ENCODE measurements around the gene CBX5. TPM values are rescaled to one million over a fixed set of nuclear protein-coding genes. Genes with fewer than 3 reads are reported as not detected.

Gene CBX5
- total RNA-seq, 4 donors from 2014 or later = 19.2 to 32.4 (median 24.0) TPM

DNA sequence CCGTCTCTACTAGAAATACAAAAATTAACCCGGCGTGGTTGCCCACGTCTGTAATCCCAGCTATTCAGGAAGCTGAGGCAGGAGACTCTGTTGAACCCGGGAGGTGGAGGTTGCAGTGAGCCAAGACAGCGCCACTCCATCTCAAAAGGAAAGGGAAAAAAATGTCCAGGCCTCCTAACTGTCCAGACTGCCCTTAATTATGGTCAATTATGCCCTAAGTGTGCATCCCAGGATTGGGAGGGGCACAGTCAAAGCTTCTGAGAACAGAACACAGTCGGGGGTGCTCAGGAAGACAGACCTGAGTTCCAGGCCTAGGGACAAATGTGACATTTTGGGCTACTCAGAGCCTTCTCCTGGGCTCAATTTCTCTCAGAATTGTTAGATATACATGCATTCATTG, 59.4 kb downstream of the CBX5 start:
- TF ChIP-seq, protein P1, sequence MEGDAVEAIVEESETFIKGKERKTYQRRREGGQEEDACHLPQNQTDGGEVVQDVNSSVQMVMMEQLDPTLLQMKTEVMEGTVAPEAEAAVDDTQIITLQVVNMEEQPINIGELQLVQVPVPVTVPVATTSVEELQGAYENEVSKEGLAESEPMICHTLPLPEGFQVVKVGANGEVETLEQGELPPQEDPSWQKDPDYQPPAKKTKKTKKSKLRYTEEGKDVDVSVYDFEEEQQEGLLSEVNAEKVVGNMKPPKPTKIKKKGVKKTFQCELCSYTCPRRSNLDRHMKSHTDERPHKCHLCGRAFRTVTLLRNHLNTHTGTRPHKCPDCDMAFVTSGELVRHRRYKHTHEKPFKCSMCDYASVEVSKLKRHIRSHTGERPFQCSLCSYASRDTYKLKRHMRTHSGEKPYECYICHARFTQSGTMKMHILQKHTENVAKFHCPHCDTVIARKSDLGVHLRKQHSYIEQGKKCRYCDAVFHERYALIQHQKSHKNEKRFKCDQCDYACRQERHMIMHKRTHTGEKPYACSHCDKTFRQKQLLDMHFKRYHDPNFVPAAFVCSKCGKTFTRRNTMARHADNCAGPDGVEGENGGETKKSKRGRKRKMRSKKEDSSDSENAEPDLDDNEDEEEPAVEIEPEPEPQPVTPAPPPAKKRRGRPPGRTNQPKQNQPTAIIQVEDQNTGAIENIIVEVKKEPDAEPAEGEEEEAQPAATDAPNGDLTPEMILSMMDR (IDR thresholded peaks at IDR 0.05; ENCODE audit: low read depth) = no peak

DNA sequence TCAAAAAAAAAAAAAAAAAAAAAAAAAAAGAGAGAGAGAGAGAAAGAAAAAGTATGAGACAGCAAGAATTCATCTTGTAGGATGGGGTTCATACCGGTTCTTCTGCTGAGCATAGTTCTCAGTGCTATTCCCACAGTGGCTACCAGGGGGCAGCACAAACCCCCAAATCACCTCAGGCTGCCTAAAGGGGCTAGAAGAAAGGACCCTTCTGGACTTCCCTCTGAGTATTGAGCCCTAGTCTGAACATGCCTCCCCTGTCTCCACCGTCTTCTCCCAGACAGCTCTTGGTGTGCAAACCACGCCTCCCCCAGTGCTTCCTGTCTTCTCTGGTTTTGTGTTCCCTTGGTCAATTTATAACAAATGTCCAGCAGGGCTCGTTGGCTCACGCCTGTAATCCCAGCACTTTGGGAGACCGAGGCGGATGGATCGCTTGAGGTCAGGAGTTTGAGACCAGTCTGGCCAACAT, 59.8 kb downstream of the CBX5 start:
- TF ChIP-seq, protein P1 (IDR thresholded peaks at IDR 0.05; ENCODE audit: low read depth) = no peak

DNA sequence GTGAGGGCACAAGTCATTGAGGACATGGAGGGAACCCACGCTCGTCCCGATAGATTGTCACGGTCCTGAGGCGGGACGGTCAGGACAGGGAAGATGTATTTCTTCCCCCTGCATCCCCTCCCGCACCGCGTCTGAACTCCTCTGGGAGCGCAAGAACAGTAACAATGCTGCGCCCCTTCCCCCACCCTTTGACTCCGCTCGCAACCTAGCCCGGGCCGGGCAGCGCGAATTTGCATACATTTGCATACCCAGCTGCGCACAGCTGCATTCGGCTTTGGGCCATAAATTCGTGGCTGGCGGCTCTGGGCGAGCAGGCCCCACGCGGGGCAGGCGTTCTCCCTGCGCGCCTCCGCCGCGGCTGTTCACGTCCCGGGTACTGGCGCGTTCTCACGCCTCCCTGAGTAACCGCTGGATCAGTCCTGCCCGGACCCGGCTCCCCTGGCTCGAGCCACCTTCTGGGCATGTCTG, 62.1 kb downstream of the CBX5 start:
- TF ChIP-seq, protein P1 (IDR thresholded peaks at IDR 0.05; ENCODE audit: low read depth) = no peak

DNA sequence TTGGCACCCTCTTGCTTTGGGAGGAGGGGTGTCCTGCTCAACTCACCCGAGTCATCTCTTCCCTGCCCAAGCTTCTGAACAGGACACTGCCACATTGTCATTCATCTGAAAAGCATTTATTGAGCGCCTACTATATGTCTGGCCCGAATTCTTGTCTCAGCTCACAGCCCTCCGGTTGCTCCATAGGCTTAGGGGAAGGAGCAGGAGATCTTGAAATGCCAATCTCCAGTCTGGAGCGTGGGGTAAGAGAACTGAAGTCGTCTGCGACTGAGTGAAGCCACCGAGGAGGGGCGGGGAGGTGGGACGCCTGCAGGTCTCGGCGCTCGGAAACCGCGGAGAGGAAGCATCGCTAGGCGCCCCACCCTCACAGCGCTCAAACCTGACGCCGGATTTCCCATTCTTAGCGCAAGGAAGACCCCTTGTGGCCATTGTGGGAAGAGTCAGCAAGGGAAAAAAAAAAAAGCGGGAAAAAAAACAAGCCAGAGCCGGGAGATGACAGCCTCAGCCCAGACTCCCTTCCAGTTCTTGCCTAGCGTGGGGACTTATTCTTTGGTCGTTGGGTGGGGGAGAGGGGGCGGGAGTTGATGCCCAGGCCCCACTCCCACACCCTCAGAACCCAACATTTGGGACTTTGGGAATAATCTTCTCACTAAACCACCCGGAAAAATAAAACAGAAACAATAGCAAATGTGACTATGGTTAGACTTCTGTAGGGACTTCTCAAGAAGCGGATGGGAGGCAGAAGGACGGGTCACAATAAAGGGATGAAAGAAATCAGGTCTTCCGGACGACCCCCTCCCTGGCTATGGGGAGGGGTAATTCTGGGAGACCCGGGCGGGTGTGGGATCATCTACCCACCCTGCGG, 62.9 kb downstream of the CBX5 start:
- TF ChIP-seq, protein P1 (IDR thresholded peaks at IDR 0.05; ENCODE audit: low read depth) = no peak

DNA sequence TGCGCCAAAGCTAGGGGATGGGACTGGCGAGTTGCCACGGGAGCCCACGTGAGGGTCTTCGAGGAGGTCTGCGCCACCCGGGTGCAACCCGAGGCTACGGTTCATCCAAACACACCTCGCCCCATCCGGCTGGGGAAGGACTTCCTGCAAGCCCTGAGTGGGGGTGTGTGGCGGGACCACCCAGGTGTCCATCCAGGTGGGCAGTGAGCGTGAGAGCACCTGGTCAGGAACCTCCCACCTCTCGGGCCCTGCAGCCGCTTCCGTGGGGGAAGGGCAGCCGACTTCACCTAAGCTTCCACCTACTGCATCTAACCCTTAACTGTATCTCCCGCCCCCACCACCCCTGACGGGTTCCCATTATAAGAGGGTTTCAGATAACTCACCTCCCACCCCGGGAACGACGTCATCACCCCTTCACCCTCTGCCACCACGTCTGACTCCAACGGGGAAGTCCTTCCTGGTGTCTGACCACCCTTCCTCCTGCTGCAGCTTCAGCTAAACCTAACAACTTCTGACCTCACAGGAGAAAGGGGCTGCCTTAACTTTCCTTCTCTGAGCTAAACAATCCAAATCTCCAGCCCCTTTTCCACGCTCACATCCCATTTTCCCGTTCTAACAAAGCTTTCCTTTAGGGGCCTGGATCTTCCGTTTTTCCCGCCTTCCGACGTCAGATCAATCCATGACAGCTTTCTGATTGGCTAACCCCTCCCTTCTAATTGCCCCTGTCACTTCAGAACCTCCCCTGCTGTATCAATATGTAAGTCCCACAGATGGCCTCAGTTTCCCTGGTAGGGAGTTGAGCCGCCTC, 63.7 kb downstream of the CBX5 start:
- TF ChIP-seq, protein P1 (IDR thresholded peaks at IDR 0.05; ENCODE audit: low read depth) = no peak

DNA sequence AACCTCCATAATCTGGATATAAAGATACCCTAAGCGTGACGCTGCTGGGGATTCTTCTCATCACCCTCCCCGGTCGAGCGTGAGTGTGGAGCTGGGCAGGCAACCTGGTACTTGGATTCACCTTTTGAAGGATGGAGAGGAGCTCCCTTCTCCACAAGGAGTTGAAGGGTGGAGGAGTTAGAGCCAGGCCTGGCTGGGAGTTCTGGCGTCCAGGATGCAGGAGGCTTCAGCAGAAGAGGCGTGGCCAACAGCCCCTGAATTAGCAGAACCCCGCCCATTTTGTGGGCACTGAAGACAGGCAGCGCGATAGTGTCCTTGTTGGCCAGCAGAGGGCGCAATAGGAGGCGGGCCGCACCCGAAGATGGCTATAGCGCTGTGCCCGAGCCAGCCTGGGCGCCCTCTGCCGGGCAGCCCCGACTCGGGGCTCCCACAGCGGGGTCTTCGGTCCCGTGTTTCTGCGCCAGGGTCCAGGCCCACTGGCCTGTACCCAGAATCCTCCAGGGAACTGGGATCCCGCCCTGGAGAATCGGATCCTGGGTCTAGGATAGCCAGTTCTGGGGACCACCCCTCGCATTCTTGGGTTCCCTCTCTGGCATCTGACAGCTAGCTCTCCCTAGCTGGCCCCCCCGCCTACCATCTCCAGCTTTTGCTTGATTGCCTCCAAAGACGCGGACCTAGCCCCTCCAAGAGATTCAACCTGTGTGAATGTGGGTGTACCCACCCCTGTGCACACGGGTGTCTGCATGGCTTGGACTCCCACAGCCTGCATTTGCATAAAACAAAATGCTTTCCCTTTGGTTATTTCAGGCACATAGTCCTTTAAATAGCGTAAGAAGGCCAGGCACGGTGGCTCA, 65.1 kb downstream of the CBX5 start:
- TF ChIP-seq, protein P1 (IDR thresholded peaks at IDR 0.05; ENCODE audit: low read depth) = no peak
